Measurements from ENCODE around the gene SNED1.

SNED1 gene

DNA sequence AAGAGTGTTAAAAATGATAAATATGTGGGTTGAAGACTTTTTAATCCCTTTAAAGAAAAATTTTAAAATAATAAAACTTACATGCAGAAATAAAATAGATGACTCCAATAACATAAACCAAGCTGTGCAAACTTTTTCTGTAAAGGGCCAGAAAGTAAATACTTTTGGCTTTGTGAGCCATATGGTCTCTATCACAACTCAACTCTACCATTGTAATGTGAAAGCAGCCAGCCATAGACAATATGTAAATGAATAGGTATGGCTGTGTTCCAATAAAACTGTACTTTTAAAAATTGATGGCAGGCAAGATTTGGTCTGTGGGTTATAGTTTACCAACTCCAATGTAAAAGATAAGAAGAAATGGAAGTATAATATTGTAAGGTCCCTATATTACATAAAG, 45.2 kb downstream of the SNED1 start:
- no peak for DNase-seq (ENCODE audit: low read depth in 2 of 2, low spot score in 1 of 2)

DNA sequence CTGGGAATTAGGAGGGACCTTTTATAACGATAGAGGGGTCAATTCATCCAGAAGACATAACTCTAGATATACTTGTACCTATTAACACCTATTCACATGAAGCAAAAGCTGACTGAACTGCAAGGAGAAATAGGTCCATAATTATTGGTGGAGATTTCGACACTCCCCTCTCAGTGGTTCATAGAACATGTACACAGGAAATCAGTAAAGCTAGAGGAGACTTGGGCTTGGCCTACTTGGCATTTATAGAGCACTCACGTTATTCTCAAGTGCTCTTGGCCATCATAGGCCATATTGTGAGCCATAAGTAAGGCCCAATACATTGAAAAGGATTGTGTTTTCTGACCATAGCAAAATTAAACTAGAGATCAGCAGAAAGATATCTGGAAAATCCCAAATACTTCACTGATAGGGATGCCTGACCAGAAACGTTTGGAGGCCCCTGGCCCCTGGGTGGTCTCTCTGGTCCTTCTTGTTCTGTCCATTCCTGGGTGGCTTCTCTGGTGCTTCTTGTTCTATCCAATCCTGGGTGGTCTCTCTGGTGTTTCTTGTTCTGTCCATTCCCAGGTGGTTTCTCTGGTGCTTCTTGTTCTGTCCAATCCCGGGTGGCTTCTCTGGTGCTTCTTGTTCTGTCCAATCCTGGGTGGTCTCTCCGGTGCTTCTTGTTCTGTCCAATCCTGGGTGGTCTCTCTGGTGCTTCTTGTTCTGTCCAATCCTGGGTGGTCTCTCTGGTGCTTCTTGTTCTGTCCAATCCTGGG, 49.0 kb downstream of the SNED1 start:
- DNase-seq (ENCODE audit: low read depth in 2 of 2, low spot score in 1 of 2): no peak

- no peak for DNase-seq (ENCODE audit: low read depth in 2 of 2, low spot score in 1 of 2)
These were observed 49.9 kb downstream of the SNED1 start for GRCh38 chr2:241048149-241048948.

- no peak for DNase-seq (ENCODE audit: low read depth in 2 of 2, low spot score in 1 of 2)
These were observed 50.5 kb downstream of the SNED1 start for GRCh38 chr2:241048949-241049343.

GRCh38 chr2:241049739-241050623, 51.6 kb downstream of the SNED1 start:
- no peak for DNase-seq (ENCODE audit: low read depth in 2 of 2, low spot score in 1 of 2)

GRCh38 chr2:241050624-241051577, 52.5 kb downstream of the SNED1 start:
- DNase-seq (ENCODE audit: low read depth in 2 of 2, low spot score in 1 of 2): no peak

GRCh38 chr2:241051578-241052487, 53.4 kb downstream of the SNED1 start:
- no peak for DNase-seq (ENCODE audit: low read depth in 2 of 2, low spot score in 1 of 2)

GRCh38 chr2:241052677-241053360, 54.4 kb downstream of the SNED1 start:
- DNase-seq (ENCODE audit: low read depth in 2 of 2, low spot score in 1 of 2): no peak

GRCh38 chr2:241053576-241054251, 55.3 kb downstream of the SNED1 start:
- DNase-seq (ENCODE audit: low read depth in 2 of 2, low spot score in 1 of 2): no peak

- no peak for DNase-seq (ENCODE audit: low read depth in 2 of 2, low spot score in 1 of 2)
These were observed 62.9 kb downstream of the SNED1 start for GRCh38 chr2:241061275-241061674.

- DNase-seq (ENCODE audit: low read depth in 2 of 2, low spot score in 1 of 2): no peak
These were observed 64.1 kb downstream of the SNED1 start for GRCh38 chr2:241062389-241063092.

DNA sequence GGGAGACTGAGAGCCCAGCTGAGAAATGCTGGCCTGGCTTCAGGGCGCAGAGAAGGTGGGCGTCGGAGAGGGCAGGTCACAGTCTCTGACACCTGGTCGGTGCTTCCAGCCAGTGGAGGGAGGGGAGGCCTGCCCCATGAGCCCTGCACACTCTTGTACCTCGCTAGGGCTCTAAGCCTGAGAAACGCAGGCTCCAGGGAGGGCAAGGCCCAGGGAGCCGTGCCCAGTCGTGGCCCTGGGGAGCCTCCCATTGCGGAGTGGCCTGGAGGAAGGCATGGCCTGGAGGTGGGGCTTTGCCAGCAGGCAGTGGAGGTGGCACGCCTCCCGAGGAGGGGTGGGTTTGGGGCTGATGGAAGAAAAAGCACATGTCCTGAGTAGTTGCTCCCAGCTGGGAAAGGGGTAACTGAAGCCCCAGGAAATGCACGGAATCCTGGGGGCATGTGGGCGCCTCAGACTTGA, 64.7 kb downstream of the SNED1 start:
- no peak for DNase-seq (ENCODE audit: low read depth in 2 of 2, low spot score in 1 of 2)

DNA sequence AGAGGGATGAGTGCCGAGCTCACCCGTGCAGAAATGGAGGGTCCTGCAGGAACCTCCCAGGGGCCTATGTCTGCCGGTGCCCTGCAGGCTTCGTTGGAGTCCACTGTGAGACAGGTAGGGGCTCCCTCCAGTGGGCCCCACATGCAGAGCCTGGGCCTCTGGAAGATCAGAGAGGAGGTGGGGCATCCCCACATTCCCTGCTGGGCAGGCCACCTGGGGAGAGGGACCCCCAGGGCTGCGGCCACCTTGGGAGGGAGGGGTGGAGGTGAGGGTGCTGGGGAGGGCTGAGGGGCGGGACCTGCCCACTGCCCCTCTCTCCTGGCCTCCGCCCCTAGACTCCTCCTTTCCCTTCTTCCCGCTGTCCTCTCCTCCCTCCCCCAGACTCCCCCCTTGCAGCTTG, 65.2 kb downstream of the SNED1 start:
- DNase-seq (ENCODE audit: low read depth in 2 of 2, low spot score in 1 of 2): no peak

GRCh38 chr2:241064008-241064801, 65.8 kb downstream of the SNED1 start:
- DNase-seq (ENCODE audit: low read depth in 2 of 2, low spot score in 1 of 2): peak in 1 of 2 donors; percentile 20

GRCh38 chr2:241064802-241065354, 66.5 kb downstream of the SNED1 start:
- DNase-seq (ENCODE audit: low read depth in 2 of 2, low spot score in 1 of 2): no peak

DNA sequence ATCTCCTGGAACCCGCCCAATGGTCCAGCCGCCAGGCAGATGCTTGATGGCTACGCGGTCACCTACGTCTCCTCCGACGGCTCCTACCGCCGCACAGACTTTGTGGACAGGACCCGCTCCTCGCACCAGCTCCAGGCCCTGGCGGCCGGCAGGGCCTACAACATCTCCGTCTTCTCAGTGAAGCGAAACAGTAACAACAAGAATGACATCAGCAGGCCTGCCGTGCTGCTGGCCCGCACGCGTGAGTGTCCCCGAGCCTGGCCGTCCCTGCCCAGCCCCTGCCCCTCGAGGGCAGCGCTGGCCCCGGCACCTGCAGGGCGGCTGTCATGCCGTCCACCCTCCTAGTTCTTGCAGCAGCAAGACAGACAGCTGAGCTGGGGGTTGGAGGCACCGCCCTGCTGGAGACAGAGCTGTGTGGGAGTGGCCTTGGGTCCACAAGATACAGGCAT, 67.0 kb downstream of the SNED1 start:
- no peak for DNase-seq (ENCODE audit: low read depth in 2 of 2, low spot score in 1 of 2)

Measured in stimulated activated CD8-positive, alpha-beta memory T cell treated with anti-CD3 and anti-CD28 coated beads, Interleukin-4, amount 100 ng/mL, for 1 hour (primary cell).